MG63 (cell line): ENCODE data around the gene PCBP2. TPM values are rescaled to one million over a fixed set of nuclear protein-coding genes. Genes with fewer than 3 reads are reported as not detected.

Experiments
- DNase-seq: peaks from one replicate; pipeline ENCODE4 v3.0.0-alpha.2; 2020
- H3K27me3 ChIP-seq: fragments of 250-450 bp; sonication (Bioruptor Pico); 2 replicates; pipeline ENCODE4 v1.5.1; 2020; ENCODE audit warnings: mild to moderate bottlenecking, moderate library complexity
- H3K36me3 ChIP-seq: fragments of 250-450 bp; sonication (Bioruptor Pico); 2 replicates; pipeline ENCODE4 v1.5.1; 2020; ENCODE audit warnings: mild to moderate bottlenecking, moderate library complexity
- H3K4me3 ChIP-seq: fragments of 250-450 bp; sonication (Bioruptor Pico); 2 replicates; pipeline ENCODE4 v1.5.1; 2020; ENCODE audit warnings: mild to moderate bottlenecking, moderate library complexity
- H3K9me3 ChIP-seq: fragments of 250-450 bp; sonication (Bioruptor Pico); 2 replicates; pipeline ENCODE4 v1.5.1; 2020; ENCODE audit warnings: mild to moderate bottlenecking, moderate library complexity
- total RNA-seq: library from RNA; depleted of rRNA; stranded (reverse); fragments of >200 nt; shearing (Covaris generic); gene quantifications from 2 replicates; pipeline ENCODE4 v1.2.3, GENCODE V29; 2014; ENCODE audit warnings: low replicate concordance

Gene PCBP2
- total RNA-seq, 1 experiment from 2014 or later, result 279 TPM

DNA sequence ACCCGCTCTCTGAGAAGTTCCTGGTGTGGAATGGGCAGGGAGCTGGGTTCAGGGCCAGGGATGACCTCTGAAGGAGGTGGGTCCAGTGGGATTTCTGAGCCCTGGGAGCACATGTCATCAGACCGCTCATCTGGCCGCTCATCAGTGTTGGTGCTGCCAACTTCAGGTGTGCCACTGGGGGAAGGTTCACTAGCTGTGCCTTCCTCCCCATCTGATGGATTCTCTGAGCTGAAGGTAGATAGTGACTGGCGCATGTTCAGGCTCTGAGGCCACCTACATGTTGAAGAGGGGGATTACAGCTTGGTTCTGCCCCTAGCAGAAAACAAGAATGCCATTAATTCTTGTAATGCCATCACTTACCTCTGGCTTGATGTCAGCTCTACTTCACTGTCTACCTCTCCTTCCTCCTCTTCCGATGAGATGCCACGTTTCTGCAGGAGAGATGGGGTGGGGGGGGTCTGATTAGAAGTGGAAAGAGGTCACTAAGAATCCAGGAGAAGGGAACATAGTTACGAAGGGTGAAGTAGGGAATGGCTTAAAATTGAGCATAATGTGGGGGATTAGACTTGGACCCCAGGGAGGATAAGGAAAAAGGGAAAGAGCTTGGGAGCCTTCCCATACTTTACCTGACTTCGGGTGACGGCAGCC, 30.2 kb downstream of the PCBP2 start:
- no peak for DNase-seq
- H3K4me3 ChIP-seq, result no peak overlapping the region
- no peaks in the 10 kb centered on the region for H3K27me3 ChIP-seq
- H3K36me3 ChIP-seq, result peaks cover 72% of the 10 kb centered on the region
- no peaks in the 10 kb centered on the region for H3K9me3 ChIP-seq

- Histone ChIP-seq H3K9me3 (no peaks in the 10 kb centered on the region), H3K36me3 (peaks cover 66% of the 10 kb centered on the region), H3K4me3 (no peak overlapping the region), H3K27me3 (no peaks in the 10 kb centered on the region)
- DNase-seq, result no peak
Observed at GRCh38 chr12:53482626-53483168, 30.8 kb downstream of the PCBP2 start.

DNA sequence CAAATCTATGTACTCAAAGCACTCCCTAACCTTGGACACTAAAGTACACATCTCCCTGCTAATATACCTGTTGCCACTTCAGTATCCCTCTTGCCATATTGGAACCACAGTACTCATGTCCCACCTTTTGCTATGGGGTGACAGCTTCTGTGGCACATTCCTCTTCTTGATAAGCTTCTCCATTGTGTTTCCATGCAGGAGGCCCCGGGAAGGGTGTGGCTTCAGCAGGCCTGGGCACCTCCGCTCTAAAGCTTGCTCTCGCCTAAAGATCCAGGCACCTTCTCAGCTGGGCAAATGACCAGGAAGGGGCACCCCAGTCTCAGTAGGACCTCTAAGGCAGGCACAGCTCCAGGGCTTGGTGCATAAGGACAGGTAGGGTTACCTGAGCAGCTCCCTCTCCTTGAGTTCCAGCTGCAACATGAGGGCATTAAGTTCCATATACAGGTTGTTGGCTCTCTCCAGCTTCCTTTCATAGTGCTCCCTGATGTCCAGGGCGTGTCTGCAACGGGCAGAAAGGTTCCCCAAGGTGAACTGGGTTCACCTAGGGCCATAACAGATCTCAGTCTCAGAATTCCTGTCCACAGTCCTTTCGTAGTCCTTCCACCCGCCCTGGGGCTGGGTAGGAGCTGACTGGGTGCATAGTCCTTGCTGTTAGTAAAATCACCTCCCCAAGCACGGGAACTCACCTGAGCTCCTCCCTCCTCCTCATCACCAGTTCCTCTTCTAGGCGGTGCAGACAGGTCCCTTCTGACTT, 31.5 kb downstream of the PCBP2 start:
- Histone ChIP-seq H3K27me3 (no peaks in the 10 kb centered on the region), H3K36me3 (peaks cover 59% of the 10 kb centered on the region), H3K9me3 (no peaks in the 10 kb centered on the region), H3K4me3 (no peak overlapping the region)
- DNase-seq, result no peak

DNA sequence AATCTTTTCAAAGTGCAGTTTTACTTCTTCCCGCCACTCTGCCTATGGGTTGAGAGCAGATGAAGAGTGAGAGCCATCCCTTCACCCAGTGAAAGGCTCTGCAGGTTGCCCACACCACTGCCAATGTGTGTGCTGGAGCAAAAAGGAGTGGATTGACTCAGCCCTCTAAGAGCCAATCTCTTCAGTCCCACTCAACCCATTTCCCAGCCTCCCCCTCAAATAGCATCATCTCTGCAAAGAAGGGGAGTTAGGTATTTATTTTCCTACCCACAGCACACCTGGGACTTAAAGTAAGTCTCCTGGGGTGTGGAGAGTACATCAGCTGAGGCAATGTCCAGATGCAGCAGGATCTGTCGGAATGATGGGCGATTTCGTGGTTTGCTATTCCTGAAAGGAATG, 32.1 kb downstream of the PCBP2 start:
- no peaks in the 10 kb centered on the region for H3K9me3 ChIP-seq
- peaks cover 53% of the 10 kb centered on the region for H3K36me3 ChIP-seq
- H3K27me3 ChIP-seq, result no peaks in the 10 kb centered on the region
- DNase-seq, result no peak
- no peak overlapping the region for H3K4me3 ChIP-seq

DNA sequence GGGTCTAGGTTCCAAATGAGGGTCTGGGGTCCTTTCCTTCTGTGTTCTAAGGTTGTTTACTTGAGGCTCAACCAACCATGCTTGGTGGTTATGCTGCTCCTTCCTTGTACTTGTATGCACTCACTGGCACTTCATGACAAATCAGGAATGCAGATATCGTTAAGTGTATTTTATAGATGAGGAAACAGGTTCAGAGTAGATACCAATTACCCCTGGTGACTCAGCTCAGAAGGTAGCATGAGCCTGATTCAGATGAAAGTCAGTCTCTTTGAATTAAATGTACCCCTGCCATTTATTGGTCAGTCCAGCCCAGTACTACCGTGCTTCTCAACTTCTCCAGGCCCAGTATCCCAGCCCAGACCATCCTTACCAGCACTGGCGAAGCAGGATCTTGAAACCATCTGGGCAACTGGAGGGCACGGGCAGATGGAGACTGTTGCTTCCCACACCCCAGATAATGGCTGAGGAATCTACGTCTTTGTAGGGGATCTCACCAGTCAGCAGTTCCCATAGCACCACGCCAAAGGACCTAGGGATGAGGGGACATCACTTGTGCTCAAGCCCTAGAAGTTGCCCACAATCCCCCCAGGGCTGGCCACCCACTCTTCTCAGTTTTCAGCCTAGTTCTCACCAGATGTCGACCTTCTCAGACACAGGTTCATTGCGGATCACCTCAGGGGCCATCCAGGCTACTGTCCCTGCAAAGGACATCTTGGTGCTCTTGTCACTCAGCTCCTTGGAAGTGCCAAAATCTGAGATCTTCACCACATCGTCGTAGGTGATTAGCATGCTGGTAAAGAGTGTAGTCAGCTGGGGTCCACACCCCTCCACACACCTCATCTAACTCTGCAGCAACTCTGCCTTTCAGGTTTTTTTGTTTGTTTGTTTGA, 33.0 kb downstream of the PCBP2 start:
- no peak for DNase-seq
- H3K4me3 ChIP-seq, result no peak overlapping the region
- H3K36me3 ChIP-seq, result peaks cover 46% of the 10 kb centered on the region
- no peaks in the 10 kb centered on the region for H3K9me3 ChIP-seq
- no peaks in the 10 kb centered on the region for H3K27me3 ChIP-seq

GRCh38 chr12:53485955-53486735, 34.2 kb downstream of the PCBP2 start:
- no peaks in the 10 kb centered on the region for H3K27me3 ChIP-seq
- H3K4me3 ChIP-seq, result no peak overlapping the region
- DNase-seq, result no peak
- peaks cover 38% of the 10 kb centered on the region for H3K36me3 ChIP-seq
- no peaks in the 10 kb centered on the region for H3K9me3 ChIP-seq

DNA sequence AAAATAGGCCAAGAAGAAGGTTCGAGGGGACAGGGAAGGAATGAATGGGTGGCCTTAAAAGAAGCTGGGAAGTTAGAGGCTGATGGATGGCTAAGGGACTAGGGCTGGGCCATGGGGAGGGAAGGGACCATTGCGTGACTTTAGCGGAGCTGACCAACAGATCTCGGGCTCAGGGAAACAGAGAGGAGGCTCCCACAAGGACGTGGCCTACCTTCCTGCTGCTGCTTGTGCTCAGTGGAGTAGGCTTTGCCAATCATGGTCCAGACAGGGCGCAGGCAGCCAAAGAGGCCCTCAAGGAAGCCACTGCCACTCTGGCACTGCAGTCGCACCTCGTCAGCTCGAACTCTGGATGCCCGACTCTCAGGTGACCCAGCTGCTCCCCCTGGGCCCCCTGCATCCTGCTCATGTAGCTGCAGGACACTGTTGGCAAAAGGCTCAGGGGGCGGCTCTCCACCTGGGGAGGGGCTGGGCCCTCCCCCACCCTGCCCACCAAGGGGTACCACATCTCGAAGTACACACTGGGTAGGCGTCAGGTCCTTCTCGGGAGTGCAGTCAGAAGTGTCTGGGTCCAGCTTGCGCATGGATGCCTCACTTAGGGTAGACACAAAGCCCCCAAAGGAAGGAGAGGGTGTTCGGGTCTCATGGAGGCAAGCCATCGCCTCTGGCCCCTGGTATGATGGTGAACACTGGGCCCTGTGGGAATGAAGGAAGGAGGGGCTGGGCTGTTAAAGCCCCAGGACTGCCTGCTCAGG, 35.0 kb downstream of the PCBP2 start:
- no peaks in the 10 kb centered on the region for H3K27me3 ChIP-seq
- no peak for DNase-seq
- no peaks in the 10 kb centered on the region for H3K9me3 ChIP-seq
- H3K36me3 ChIP-seq, result peaks cover 30% of the 10 kb centered on the region
- H3K4me3 ChIP-seq, result no peak overlapping the region

DNA sequence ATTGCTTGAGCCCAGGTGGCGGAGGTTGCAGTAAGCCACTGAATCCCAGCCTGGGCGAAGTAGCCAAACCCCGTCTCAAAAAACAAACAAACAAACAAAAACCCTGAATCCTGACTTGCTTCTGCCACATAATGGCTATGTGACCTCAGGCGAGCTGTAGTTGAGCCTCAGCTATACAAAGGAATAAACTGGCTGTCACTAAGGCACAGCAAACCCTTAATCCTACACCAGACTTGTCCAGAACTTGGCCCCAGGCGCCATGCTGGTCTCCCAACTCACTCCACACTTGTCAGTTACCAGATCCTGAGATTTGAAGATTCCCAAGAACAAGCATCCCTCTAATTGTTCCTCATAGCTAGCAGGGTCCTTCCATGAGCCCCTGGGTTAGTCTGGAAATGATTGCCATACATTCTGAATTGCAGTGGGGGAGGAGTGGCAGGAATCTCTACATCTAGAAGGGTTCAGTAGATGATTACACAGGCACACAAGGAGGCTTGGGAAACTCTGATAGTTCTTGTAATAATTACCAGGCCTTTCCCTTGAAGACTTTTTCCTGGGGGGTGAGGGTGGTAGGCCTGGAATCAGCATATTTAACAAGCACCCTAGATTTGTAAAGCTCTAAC, 37.5 kb downstream of the PCBP2 start:
- no peaks in the 10 kb centered on the region for H3K9me3 ChIP-seq
- no peak overlapping the region for H3K4me3 ChIP-seq
- no peak for DNase-seq
- H3K36me3 ChIP-seq, result peaks cover 7% of the 10 kb centered on the region
- H3K27me3 ChIP-seq, result no peaks in the 10 kb centered on the region

GRCh38 chr12:53492188-53492587, 40.3 kb downstream of the PCBP2 start:
- Histone ChIP-seq H3K9me3 (no peaks in the 10 kb centered on the region), H3K4me3 (peak overlapping the region; percentile 53), H3K27me3 (no peaks in the 10 kb centered on the region), H3K36me3 (no peaks in the 10 kb centered on the region)
- DNase-seq, result no peak

GRCh38 chr12:53492830-53493609, 41.1 kb downstream of the PCBP2 start:
- peak; percentile 90 for DNase-seq
- H3K4me3 ChIP-seq, result peak overlapping the region; percentile 53
- H3K27me3 ChIP-seq, result no peaks in the 10 kb centered on the region
- no peaks in the 10 kb centered on the region for H3K36me3 ChIP-seq
- no peaks in the 10 kb centered on the region for H3K9me3 ChIP-seq

- peak overlapping the region; percentile 53 for H3K4me3 ChIP-seq
- DNase-seq, result no peak
Observed at GRCh38 chr12:53493610-53494391, 41.9 kb downstream of the PCBP2 start.

GRCh38 chr12:53495903-53496751, 44.2 kb downstream of the PCBP2 start:
- no peaks in the 10 kb centered on the region for H3K9me3 ChIP-seq
- no peaks in the 10 kb centered on the region for H3K27me3 ChIP-seq
- no peak overlapping the region; the same call in 1 of the 2 replicates for H3K4me3 ChIP-seq
- no peaks in the 10 kb centered on the region for H3K36me3 ChIP-seq
- peak; percentile 62 for DNase-seq

More at GRCh38 chr12:53493610-53494391, 41.9 kb downstream of the PCBP2 start:
- no peaks in the 10 kb centered on the region for H3K36me3 ChIP-seq
- H3K9me3 ChIP-seq, result no peaks in the 10 kb centered on the region
- no peaks in the 10 kb centered on the region for H3K27me3 ChIP-seq

DNA sequence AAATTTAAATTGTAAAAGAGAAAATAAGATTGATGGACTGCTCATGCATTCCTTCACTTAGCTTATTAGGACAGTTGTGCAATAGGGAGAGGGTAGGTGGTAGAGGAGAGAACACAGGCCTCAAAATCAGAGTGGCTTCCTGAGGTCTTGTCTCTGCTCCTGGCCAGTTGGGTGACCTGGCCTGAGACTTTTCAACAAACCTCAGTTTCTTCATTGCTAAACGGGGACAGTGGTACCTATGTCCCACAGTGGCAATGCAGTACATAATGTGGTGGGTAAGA, 44.8 kb downstream of the PCBP2 start:
- Histone ChIP-seq H3K27me3 (no peaks in the 10 kb centered on the region), H3K36me3 (no peaks in the 10 kb centered on the region), H3K9me3 (no peaks in the 10 kb centered on the region), H3K4me3 (no peak overlapping the region; the same call in 1 of the 2 replicates)
- no peak for DNase-seq
